Uterus (tissue), 2 donors: Measurements from ENCODE around the gene ABHD4.

ENCODE experiments used
- CTCF ChIP-seq, 4 experiments: fragments of 200-600 bp in 2 of 4; fragments of 450-650 bp in 2 of 4; sonication (generic) in 2 of 4; IDR thresholded peaks; one replicate each; pipeline ENCODE4 v1.5.1; 2016 to 2019; ENCODE audit warnings: antibody characterized with exemption in 4 of 4, mild to moderate bottlenecking in 2 of 4, moderate library complexity in 1 of 4
- POLR2A ChIP-seq, 2 donors: fragments of 450-650 bp; IDR thresholded peaks; one replicate each; pipeline ENCODE4 v1.6.1; 2016; ENCODE audit warnings: antibody characterized with exemption in 2 of 2, mild to moderate bottlenecking in 1 of 2, moderate library complexity in 1 of 2

DNA sequence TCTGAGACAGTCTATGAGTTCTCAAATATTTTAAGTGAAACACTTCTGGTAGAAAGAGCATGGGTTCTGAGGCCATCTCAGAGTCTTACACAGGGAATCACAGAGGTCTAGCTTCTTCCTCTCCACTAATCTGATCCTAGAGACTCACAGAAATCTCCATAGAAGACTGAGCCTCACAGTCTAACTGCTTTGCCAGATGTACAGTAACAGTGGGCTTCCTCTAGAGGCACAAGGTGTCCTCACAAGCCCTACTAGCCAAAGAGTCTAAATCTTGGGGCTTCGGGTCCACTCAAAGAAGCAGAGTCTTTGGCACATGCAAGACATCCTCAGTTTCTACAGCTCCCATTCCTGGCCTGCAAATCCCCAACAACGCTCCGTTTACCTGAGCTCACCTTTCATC is 32.0 kb downstream of the ABHD4 start:
- no peak for TF ChIP-seq CTCF (IDR thresholded peaks at IDR 0.05)
- TF ChIP-seq POLR2A (IDR thresholded peaks at IDR 0.05) = no peak
